ENCODE data around the gene AP1G2. TPM values are rescaled to one million over a fixed set of nuclear protein-coding genes. Genes with fewer than 3 reads are reported as not detected.
A peak's percentile ranks its signal among the peaks of the same experiment; 100 is the strongest.

Gene AP1G2
- total RNA-seq, 1 donor from 2014 or later: 12.8 TPM

- DNase-seq (ENCODE audit: low spot score): no peak
- intact Hi-C loops (cut with DNase I): loop anchor here (2.0 kb wide), 1 partner anchor 83 kb away; no protein-coding TSS in a partner anchor
Measured at GRCh38 chr14:23561873-23562821, 5.4 kb downstream of the AP1G2 start.

GRCh38 chr14:23561259-23561658, 6.3 kb downstream of the AP1G2 start:
- intact Hi-C loops (cut with DNase I): no loop called here
- DNase-seq (ENCODE audit: low spot score): no peak

DNA sequence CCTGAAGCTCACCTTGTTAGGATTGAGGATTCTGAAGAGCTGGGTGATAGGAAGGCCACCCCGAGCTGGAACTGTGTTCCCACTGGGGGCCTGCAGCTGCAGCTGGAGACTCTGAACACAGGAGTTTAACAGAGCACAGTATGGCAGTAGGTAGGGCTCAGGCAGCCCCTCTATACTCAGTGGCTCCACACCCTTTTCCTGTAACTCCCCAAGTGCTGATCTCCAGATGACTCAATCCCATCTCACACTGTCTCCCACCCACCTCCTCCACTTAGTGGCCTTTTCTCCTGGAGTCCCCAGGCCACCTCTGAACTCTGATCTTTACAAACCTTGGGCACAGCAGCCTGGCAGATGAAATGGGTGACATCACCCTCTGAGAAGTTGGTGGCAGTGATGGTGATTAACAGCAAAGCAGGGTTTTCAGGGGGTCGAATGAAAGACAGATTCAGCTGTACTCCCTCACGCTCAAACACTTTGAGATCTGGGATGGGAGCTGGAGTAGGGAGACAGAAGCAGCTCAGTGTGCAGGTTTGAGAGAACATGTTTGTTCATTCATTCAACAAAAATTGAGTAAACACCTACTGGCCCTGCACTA, 7.6 kb downstream of the AP1G2 start:
- intact Hi-C loops (cut with DNase I): loop anchor here (5.0 to 10.0 kb wide), 2 partner anchors 258 to 465 kb away; partner anchors contain the start of genes ACIN1, C14orf119 and PPP1R3E
- no peak for DNase-seq (ENCODE audit: low spot score)

GRCh38 chr14:23559010-23559925, 8.3 kb downstream of the AP1G2 start:
- no peak for DNase-seq (ENCODE audit: low spot score)
- intact Hi-C loops (cut with DNase I): loop anchor here (5.0 to 10.0 kb wide), 2 partner anchors 257 to 464 kb away; partner anchors contain the start of genes ACIN1, C14orf119 and PPP1R3E

DNA sequence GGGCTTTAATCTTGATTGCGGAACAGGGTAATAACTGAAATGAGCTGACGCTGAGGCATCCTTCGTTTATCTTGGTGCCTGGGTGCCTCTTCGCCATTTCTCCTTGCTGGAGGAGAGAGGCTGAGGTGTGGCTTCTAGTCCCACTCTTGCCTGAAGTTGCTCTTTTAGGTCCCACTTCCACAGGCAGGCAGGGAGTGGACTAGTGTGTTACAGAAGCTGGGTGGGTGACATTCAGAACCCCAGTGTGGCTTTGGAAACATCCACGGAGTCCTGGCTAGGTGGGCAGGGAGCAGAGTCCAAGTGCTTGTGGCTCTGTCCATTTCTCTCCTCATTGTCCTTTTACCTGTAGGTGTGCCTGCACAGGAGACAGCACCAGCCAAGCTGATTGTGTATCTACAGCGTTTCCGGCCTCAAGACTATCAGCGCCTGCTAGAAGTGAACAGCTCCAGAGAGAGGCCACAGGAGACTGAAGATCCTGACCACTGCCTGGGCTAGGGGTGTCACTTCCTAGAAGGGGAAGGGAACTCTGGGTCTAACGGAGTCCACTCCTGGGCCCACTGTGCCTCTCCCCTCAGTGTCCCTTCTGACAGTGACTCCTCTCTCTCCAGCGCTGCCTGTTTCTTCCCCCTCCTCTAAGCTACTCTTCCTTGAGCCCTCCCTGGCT, 9.1 kb downstream of the AP1G2 start:
- no peak for DNase-seq (ENCODE audit: low spot score)
- intact Hi-C loops (cut with DNase I): loop anchor here (5.0 to 10.0 kb wide), 2 partner anchors 256 to 464 kb away; partner anchors contain the start of genes ACIN1, C14orf119 and PPP1R3E

- intact Hi-C loops (cut with DNase I): loop anchor here (2.0 to 10.0 kb wide), 3 partner anchors 89 to 463 kb away; partner anchors contain the start of genes ACIN1, C14orf119, NGDN and PPP1R3E
- no peak for DNase-seq (ENCODE audit: low spot score)
Measured at GRCh38 chr14:23557946-23558345, 9.6 kb downstream of the AP1G2 start.

DNA sequence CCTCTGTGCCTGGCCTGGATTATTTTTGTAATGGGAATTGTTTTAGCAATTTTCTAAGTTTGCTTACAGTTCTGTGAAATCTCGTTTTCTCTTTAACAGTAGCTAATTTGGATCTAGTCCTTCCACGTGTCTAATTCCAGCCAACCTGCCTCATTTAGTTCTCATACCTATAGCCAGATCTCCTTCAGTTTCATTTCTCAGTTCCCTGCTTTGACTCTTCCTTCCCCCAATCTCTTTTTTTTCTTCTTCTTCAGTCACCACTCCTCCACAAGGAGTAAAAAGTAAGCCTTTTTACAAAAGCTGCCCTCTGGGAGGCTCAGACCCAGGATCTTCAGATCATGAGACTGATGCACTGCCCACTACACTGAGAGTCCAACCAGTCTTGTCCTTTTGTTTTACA, 10.1 kb downstream of the AP1G2 start:
- intact Hi-C loops (cut with DNase I): loop anchor here (2.0 to 10.0 kb wide), 3 partner anchors 89 to 463 kb away; partner anchors contain the start of genes ACIN1, C14orf119, NGDN and PPP1R3E
- DNase-seq (ENCODE audit: low spot score): no peak

- intact Hi-C loops (cut with DNase I): loop anchor here (2.0 to 10.0 kb wide), 3 partner anchors 88 to 462 kb away; partner anchors contain the start of genes ACIN1, C14orf119, NGDN and PPP1R3E
- DNase-seq (ENCODE audit: low spot score): no peak
Measured at GRCh38 chr14:23556700-23557440, 10.7 kb downstream of the AP1G2 start.

GRCh38 chr14:23555882-23556699, 11.5 kb downstream of the AP1G2 start, which contains the start of gene THTPA:
Gene THTPA, plus strand, starts transcription at chr14:23556271. Its CDS starts 487 bp downstream, at chr14:23556758.
- intact Hi-C loops (cut with DNase I): loop anchor here (2.0 to 10.0 kb wide), 3 partner anchors 87 to 461 kb away; partner anchors contain the start of genes ACIN1, C14orf119, NGDN and PPP1R3E
- peak; percentile 97 for DNase-seq (ENCODE audit: low spot score)

DNA sequence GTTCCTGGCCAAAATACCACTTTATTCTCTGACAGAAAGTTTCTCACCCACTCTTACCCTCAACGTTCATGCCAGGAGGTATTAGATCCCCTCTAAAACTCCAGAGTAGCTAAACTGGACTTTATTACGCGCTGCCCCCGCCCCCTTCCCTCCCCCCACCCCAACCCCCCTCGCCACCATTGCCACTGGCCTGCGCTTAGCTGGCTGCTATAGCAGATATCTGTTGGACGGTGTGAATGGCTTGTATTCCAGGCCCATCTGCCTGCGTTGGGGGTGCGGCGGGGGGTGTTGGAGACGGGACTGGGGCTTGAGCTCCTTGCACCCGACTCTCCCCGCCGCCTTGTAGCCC, 12.1 kb downstream of the AP1G2 start:
- no peak for DNase-seq (ENCODE audit: low spot score)
- intact Hi-C loops (cut with DNase I): loop anchor here (5.0 to 10.0 kb wide), 2 partner anchors 253 to 461 kb away; partner anchors contain the start of genes ACIN1, C14orf119 and PPP1R3E

GRCh38 chr14:23551266-23552028, 16.1 kb downstream of the AP1G2 start, which contains the start of gene ZFHX2:
Gene ZFHX2, minus strand, starts transcription at chr14:23551765. Its CDS starts 16,440 bp downstream, at chr14:23535325.
- DNase-seq (ENCODE audit: low spot score): peak; percentile 91
- intact Hi-C loops (cut with DNase I): loop anchor here (10.0 kb wide), 1 partner anchor 457 kb away; the partner anchor contains the start of genes ACIN1 and C14orf119

DNA sequence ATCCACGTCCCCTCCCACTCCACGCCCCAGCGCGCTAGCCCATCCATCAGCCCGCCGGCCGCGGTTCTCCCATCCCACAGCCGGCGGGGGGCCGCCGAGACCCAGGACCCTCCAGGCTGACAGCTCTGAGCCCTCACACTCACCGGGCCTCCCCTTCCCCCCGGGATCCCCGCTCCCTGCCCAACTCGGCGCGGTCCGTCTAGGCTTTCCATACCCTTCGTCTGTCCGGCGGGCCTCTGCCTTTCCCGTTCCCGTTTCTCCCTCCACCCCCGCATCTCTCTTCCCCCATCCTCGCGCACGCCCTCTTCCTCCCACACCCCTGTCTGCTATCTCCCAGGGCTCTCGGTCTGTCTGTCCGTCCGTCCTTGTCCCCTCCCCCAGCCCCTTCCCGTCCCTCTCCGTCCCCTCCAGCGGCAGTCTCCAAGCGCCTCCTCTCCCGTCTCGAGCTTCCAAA, 16.8 kb downstream of the AP1G2 start:
- intact Hi-C loops (cut with DNase I): loop anchor here (10.0 kb wide), 1 partner anchor 456 kb away; the partner anchor contains the start of genes ACIN1 and C14orf119
- DNase-seq (ENCODE audit: low spot score): no peak

GRCh38 chr14:23550131-23550811, 17.3 kb downstream of the AP1G2 start:
- intact Hi-C loops (cut with DNase I): loop anchor here (10.0 kb wide), 1 partner anchor 455 kb away; the partner anchor contains the start of genes ACIN1 and C14orf119
- no peak for DNase-seq (ENCODE audit: low spot score)

DNA sequence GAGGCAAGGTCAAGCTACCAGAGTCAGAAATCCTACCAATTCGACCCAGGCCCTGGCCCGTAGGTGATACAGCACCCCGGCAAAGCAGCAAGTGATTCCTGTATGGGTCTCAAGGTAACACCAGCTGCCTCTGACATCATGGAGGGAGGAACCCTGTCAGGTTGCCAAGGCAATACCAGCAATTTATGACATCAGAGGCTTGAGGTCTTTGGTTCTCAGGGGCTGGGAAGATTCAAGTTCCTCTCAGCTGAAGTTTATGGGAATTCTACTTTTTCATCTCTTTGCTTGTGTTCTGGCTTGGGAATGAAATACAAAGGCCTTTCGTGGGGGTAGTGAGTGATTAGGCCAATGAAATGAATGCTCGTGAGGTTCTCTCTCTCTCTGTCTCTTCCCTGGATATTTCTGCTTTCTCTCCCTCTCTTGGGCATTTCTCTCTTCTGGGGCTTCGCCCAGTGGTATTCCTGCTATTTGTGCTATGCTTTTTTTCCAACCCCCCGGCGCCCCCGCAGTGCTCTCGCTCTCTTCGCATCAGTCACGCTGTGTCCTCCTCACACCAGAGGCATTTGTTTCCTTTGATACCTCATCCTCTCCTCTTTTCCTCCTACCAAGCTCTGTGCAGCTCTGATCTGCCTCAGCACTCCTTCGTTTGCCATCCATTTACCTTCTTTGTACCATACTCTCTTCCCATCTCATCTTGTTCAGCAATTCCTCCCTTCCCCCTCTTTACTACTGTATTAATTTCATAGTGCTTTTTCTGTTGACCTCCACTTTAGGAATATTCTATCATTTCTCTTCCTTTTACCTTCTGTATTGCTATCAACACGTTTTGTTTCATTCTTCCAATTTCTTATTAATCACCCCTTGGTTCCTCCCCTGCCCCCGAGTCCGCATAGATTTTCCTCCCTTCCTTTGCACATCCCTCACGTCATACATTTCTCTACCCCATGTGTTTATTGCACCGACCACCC, 19.0 kb downstream of the AP1G2 start:
- DNase-seq (ENCODE audit: low spot score): no peak
- intact Hi-C loops (cut with DNase I): no loop called here

All from cardiac septum (tissue), 1 donor.